Suppressor macrophage (primary cell): ENCODE measurements around the gene POU2AF1.

Experiments used
- DNase-seq, 4 experiments: peaks; one replicate each; pipeline ENCODE4 v3.0.0-alpha.2; 2020 to 2022
- total RNA-seq, 17 experiments: gene quantifications; one replicate each; lab custom pipeline; 2026; ENCODE audit warnings: mixed read lengths in 6 of 17, inconsistent platforms in 3 of 17; lab: John Stamatoyannopoulos, UW

Gene POU2AF1, protein sequence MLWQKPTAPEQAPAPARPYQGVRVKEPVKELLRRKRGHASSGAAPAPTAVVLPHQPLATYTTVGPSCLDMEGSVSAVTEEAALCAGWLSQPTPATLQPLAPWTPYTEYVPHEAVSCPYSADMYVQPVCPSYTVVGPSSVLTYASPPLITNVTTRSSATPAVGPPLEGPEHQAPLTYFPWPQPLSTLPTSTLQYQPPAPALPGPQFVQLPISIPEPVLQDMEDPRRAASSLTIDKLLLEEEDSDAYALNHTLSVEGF
- 0 to 4.0 (median 0) reads per million in 17 experiments for total RNA-seq

- DNase-seq, result no peak
These were observed at the start of gene POU2AF1 for GRCh38 chr11:111378861-111379601. TSS of gene POU2AF1 (minus strand) at chr11:111379275. CDS start at chr11:111379177, 98 bp downstream.

DNA sequence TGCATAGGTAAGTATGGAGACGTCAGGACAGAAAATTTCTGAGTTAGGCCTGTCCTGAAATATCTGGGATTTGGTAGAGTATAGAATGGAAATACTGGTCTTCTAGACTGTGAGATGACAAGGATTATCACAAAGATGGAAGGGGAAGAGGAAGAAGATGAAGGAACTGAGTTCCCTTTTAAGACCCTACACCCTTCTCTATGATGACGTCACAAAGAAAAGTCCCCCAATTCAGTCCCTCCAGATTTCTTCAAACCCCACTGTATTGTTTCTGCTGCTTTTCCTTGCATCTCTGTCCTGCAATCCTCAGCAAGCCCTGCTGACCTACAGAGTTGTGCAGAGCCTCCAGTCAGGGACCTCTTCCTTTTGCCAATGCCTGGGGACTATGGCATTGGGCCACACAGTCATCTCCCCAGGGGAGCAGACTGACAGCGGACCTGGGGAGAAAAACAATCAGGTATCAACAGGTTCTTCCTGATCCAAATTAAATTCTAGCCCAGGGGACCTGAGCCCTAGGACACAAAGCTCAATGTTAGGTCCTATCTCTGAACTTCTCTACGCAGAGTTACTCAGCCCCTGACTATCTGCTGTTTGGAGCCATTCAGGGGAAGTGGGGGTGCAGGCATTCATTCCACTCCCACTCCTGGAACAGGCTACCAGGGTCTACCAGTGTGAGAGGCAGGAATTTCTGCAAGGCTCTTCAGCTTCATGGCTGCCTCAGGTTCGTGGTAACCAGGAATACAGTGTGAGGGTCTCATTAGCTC lies 49.2 kb upstream of the POU2AF1 start:
- DNase-seq, result no peak

DNA sequence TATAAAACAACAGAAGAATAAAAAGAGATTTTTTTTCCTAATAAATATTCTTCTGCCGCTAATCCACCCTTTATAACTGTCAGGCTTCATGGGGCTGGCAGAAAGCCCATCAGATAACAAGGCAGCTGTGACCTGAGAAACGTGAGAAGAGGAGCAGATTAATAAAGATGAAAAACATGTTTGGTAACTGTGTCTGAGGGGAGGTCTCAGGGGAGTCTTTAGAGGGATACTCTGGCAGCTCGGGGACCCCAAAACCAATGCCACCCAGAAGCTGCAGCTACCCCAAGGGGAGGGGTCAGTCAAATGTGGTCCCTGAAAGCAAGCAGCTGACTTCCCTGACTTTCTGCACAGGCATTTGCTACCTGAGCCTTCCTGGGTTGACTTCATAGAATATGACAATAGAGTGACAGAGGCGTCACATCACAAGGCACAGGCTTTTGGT lies 48.4 kb upstream of the POU2AF1 start:
- no peak for DNase-seq

DNA sequence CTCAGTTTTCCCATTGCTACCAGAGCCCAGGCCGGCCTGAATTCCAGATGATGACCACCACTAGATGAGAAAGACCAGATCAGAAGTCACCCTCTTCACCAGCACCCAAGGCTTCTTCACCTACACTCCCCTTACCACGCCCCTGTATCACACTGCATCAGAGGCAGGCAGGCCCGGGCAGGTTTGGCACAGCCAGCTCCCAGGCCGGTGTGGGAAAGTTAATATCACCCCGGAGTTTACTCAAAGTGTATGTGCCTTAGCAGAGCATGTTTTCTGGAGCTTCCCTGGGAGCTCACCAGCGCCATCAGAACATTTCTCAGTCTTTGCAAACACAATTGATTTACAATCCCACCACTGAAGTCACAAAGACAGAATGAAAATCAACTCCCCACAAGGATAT lies 47.5 kb upstream of the POU2AF1 start:
- DNase-seq, result no peak

- DNase-seq, result no peak
These were observed 44.2 kb upstream of the POU2AF1 start for GRCh38 chr11:111423250-111423615.

DNA sequence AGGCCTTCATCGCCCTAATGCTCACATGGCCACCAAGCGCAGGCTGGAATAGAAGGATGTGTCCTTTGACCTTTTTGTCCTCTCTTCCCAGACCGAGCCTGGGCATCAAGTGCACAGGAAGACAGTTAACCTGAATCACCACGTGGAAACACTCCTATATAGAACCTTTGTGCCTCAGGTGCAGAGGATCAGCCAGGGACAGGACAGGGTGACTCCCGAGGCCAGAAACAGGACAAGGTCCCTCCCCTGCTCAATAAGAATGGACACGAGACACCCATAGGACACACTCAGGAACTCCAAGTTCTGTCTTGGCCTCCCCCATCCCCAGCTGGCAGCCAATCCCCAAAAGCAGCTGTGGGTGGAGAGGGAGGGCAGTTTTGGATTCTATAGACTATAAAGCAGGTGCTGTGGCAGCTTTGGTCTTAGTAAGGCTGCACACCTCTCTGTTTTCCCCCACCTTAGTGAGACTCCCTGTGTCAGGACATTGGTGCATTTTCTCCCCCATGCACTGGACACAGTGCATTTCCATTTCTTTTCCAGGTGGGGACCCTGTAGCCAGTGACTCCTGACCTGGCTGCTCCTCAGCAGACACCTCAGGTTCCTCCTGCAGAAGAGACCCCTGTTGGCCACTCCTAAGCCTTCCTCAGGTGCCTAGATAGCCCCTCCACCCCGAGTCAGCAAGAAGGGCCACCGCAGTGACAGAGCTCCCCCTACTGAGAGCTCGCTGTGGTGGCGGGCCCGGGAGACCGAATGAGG lies 43.6 kb upstream of the POU2AF1 start:
- peak in 3 of 4 experiments; percentile 10 to 64 (median 46) for DNase-seq

DNA sequence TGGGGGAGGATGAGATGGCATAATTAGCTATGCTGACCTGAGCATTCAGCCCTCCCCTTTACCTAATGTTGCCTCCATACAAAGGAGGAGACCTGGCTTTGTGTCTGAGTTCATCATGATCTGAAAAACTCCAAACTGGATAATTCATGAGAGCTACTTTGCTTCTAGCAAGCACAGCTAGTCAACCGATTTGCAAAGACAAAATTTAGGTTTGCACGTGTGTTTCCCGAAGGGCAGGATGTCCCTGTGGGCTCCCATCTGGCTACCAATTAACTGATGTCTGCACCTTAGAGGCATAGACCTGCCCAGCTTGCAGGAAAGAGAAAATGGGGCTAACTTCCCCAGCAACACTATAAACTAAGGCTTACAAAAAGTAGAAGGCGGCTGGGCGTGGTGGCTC lies 42.2 kb upstream of the POU2AF1 start:
- DNase-seq, result no peak

DNA sequence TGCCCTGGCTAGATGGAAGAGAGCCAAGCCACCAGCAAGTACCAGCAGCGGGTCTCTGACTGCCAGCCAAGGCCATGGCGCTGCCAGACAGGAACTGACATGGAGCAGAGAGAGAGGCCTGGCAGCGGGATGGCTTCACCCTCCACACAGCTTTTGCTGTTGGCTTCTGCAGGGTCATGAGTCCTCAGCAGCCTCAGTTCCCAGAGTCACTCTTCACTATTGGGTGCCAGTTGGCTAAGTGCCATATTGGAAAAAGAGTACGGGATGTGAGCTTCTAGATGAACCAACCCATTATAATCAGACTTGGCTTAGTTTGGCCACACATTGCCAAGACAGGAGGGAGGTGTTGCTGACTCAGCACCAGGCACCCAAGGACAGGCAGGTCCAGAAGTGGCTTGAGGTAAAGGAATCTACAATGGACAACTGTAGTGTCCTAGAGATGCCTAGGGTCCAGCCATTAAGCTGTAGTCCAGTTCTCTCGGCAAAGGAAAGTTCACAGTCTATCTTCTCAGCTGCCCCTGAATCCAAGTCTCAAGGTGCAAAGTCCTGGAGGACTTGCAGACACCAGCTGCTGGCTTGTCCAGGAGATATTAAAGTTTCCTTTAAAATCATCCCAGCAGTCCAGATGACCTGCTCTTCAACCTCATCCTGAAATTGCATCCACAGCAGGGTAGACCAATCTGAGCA lies 40.7 kb upstream of the POU2AF1 start:
- no peak for DNase-seq

- DNase-seq, result no peak
These were observed 40.1 kb upstream of the POU2AF1 start for GRCh38 chr11:111419181-111419580.

- no peak for DNase-seq
These were observed 39.3 kb upstream of the POU2AF1 start for GRCh38 chr11:111418436-111418787.

DNA sequence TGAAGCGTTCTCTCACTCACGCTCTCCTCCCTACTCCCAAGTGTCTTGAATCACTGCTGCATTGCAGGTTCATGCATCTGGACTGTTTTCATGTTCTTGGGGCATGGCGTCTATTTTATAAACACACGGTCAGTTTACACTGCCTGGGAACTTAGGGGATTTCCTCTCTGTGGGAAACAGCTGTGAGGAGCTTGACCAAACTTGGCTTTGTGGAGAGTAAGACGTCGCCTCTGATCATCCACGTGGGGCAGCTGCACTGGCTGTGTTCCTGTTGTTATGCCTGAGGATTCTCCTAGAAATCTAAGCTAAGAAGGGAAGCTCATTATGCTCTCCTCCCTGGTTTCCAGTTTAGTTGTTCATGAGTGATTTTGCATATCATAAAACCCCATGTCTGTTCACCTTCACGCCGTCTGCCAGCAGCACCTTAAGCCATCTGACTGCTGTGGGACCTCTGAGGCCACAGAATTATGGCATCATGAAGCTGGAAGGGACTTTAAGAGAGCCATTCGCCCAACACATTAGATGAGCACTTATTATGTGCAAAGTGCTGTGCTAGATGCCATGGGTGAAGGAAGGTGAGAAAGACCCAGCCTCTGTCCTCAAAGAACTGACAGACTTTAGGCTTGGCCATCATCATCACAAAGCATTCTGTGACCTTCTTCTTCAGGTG lies 38.8 kb upstream of the POU2AF1 start:
- peak; percentile 36 to 69 (median 62) for DNase-seq

GRCh38 chr11:111417011-111417765 lies 38.1 kb upstream of the POU2AF1 start:
- DNase-seq, result peak in 3 of 4 experiments; percentile 43 to 55 (median 50)

DNA sequence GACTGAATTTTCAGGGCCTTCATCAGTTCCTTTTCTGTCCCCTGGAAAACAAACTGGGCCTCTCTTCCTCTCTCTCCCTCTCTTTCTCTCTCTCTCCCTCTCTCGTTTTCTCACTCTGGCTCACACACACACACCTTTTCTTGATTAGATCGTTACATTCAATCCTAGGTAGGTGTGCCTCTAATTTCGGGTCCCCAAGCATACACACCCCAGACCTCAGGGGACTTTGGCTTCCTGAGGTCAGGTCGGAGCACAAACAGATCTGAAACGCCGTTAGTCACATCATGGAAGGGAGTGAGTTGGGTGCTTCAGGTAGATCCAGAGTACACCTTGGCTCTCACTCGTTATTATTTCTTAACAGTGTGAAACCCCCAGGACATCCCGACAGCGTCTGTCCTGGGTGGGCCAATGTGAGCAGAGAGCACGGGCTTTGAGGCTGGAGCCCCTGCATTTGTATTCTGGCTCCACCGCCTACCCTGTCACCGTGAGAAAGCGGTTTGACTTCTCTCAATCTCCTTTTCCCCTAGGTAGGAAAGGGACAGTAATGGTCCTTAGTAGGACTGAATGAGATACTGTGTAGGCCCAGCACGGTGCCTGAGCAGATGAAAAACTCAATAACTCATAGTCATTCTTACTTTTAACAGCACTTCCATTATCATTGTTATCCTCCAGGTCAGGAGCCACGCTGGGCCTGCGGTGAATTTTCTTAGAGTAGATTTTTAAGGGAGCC lies 37.3 kb upstream of the POU2AF1 start:
- DNase-seq, result no peak

GRCh38 chr11:111414936-111415335 lies 35.9 kb upstream of the POU2AF1 start:
- no peak for DNase-seq

- peak; percentile 44 to 69 (median 62) for DNase-seq
These were observed 35.3 kb upstream of the POU2AF1 start for GRCh38 chr11:111414267-111414931.

DNA sequence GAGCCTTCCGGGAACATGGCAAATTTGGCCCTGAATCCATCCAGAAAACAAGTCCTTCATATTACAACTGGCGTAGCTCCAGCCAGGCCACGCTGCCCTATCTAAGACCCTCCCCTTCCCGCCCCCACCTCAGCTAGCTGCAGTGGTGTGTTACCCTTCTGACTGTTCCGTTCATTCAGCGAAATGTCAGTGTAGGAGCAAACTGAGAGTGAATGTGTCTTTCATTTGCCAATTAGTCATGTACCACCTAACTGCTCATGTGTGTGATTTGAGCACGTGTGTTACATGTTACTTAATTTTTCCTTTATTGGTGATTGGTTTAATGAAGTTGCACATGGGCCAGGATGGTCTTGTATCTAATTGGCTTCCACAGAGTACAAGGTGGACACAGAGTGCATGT lies 34.8 kb upstream of the POU2AF1 start:
- DNase-seq, result no peak

- DNase-seq, result no peak
These were observed 33.2 kb upstream of the POU2AF1 start for GRCh38 chr11:111412293-111412692.

GRCh38 chr11:111411456-111411855 lies 32.4 kb upstream of the POU2AF1 start:
- DNase-seq, result no peak

DNA sequence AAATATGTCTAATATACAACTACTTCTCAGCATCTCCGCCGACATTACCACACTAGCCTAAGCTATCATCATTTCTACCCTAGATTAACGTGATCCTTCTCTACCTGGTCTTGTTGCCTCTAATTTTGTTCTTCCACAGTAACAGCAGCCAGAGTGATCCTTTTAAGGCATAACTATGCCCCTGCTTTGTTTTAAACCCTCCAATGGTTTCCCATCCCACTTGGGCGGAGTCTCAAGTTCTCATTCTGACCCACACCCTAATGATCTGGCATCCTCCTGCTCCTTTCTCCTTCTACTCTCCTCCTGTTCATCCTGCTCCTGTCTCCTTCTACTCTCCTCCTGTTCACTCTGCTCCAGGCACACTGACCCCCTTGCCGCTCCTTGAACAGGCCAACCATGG lies 31.9 kb upstream of the POU2AF1 start:
- DNase-seq, result no peak
